Stomach (tissue), 9 donors: Measurements from ENCODE around the gene NTM. TPM values are rescaled to one million over a fixed set of nuclear protein-coding genes. Genes with fewer than 3 reads are reported as not detected.

Source experiments
- DNase-seq, 2 donors: peaks; one replicate each; pipeline versions ENCODE4 v3.0.0 to v3.0.0-alpha.2; 2013 to 2019
- H3K27ac ChIP-seq, 5 donors: fragments of 200-600 bp in 4 of 5; sonication (generic) in 4 of 5; one replicate each; pipeline ENCODE4 v1.5.1; 2013 to 2019; ENCODE audit warnings: mild to moderate bottlenecking in 1 of 5, moderate library complexity in 1 of 5
- H3K27me3 ChIP-seq, 3 donors: fragments of 200-600 bp; sonication (generic); one replicate each; pipeline ENCODE4 v1.5.1; 2017 to 2019; ENCODE audit warnings: mixed run types in 1 of 3
- H3K36me3 ChIP-seq, 4 donors: fragments of 200-600 bp; sonication (generic); 1 replicate in 3 of 4; 2 replicates in 1 of 4; pipeline ENCODE4 v1.5.1; 2016 to 2019
- H3K4me1 ChIP-seq, 4 donors: fragments of 200-600 bp; sonication (generic); one replicate each; pipeline ENCODE4 v1.5.1; 2016 to 2019
- H3K4me3 ChIP-seq, 4 donors: fragments of 200-600 bp; sonication (generic) in 3 of 4; one replicate each; pipeline ENCODE4 v1.5.1; 2016 to 2019; ENCODE audit warnings: mild to moderate bottlenecking in 1 of 4
- H3K9me3 ChIP-seq, 4 donors: fragments of 200-600 bp; sonication (generic); one replicate each; pipeline ENCODE4 v1.5.1; 2016 to 2019
- EP300 ChIP-seq: sonication (generic); formaldehyde crosslinking; IDR thresholded peaks from one replicate; pipeline ENCODE4 v1.6.1; 2017; ENCODE audit warnings: antibody characterized with exemption
- POLR2A ChIP-seq, 4 donors: fragments of 450-650 bp; IDR thresholded peaks; one replicate each; pipeline ENCODE4 v1.6.1; 2016; ENCODE audit warnings: antibody characterized with exemption in 4 of 4, control low read depth in 2 of 4, mild to moderate bottlenecking in 1 of 4, moderate library complexity in 1 of 4
- POLR2AphosphoS5 ChIP-seq, 3 donors: sonication (generic); formaldehyde crosslinking; IDR thresholded peaks; one replicate each; pipeline ENCODE4 v1.6.1; 2016; ENCODE audit warnings: antibody characterized with exemption in 3 of 3
- WGBS, 5 donors: extraction: QIAGEN DNeasy Blood & Tissue Kit in 3 of 5; methylation state at CpG; one replicate each; pipeline versions ENCODE4 v1.1.5 to v1.1.7; 2013 to 2018; 5-methylcytosine and 5-hydroxymethylcytosine counted together
- intact Hi-C: fragments of 100-400 bp; cut with DNase I; formaldehyde crosslinking; loops from one replicate; pipeline ENCODE4 v1.15.1; 2023; ENCODE audit warnings: low total_unique reads
- polyA plus RNA-seq, 3 donors: library from polyadenylated mRNA; stranded (reverse); fragments of 200-250 nt; gene quantifications; one replicate each; pipeline ENCODE4 v1.2.3, GENCODE V29; 2013
- total RNA-seq, 5 donors: library from RNA; depleted of rRNA; stranded (reverse); fragments of >200 nt; gene quantifications; one replicate each; pipeline versions ENCODE4 v1.1.0 to v1.2.3, GENCODE V29; 2014 to 2016
- TF ChIP-seq, protein P1 (sequence below), 7 experiments: fragments of 450-650 bp in 4 of 7; fragments of 200-600 bp in 3 of 7; sonication (generic) in 3 of 7; IDR thresholded peaks; one replicate each; pipeline ENCODE4 v1.5.1; 2016 to 2019; ENCODE audit warnings: antibody characterized with exemption in 7 of 7, control low read depth in 2 of 7, mild to moderate bottlenecking in 1 of 7
- donor health status: healthy with polysubstance abuse.
- donor health status: Bipolar disorder and iron deficiency.
- donor health status: healthy.

Gene NTM
- total and polyA plus RNA-seq, 8 donors, result 0.50 to 8.4 (median 1.3) TPM; not detected in 3

DNA sequence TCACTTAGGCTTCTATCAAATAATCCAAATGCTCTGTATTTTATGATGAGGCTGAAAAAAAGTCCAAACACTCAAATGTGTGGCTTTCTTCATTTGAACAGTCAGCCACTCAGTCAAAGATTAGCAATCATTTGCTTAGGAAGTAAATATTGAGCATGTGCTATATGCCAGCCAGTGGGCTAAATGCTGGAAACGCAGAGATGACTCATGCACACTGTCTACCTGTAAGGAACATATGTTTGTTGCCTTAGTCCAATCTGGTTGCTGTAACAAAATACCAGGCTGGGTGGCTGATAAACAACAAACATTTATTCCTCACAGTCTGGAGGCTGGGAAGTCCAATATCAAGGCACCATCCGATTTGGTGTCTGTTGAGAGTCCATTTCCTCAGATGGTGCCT lies 617.3 kb downstream of the NTM start:
- no peaks in the 10 kb centered on the region for H3K27me3 ChIP-seq
- 64 to 86% (median 74%) methylated on average over 2 of the region's 2 CpGs for WGBS, 5 donors
- intact Hi-C loops, result no loop called here
- H3K9me3 ChIP-seq, result peaks cover 0 to 9% (median 3%) of the 10 kb centered on the region in 4 donors
- TF ChIP-seq POLR2A (IDR thresholded peaks at IDR 0.05), result no peak
- no peak for TF ChIP-seq EP300
- TF ChIP-seq, protein P1, sequence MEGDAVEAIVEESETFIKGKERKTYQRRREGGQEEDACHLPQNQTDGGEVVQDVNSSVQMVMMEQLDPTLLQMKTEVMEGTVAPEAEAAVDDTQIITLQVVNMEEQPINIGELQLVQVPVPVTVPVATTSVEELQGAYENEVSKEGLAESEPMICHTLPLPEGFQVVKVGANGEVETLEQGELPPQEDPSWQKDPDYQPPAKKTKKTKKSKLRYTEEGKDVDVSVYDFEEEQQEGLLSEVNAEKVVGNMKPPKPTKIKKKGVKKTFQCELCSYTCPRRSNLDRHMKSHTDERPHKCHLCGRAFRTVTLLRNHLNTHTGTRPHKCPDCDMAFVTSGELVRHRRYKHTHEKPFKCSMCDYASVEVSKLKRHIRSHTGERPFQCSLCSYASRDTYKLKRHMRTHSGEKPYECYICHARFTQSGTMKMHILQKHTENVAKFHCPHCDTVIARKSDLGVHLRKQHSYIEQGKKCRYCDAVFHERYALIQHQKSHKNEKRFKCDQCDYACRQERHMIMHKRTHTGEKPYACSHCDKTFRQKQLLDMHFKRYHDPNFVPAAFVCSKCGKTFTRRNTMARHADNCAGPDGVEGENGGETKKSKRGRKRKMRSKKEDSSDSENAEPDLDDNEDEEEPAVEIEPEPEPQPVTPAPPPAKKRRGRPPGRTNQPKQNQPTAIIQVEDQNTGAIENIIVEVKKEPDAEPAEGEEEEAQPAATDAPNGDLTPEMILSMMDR (IDR thresholded peaks at IDR 0.05), result no peak
- no peak for TF ChIP-seq POLR2AphosphoS5 (IDR thresholded peaks at IDR 0.05)
- H3K36me3 ChIP-seq, result no peaks in the 10 kb centered on the region
- no peak overlapping the region for H3K4me3 ChIP-seq
- no peaks in the 10 kb centered on the region for H3K4me1 ChIP-seq
- DNase-seq, result no peak
- no peak overlapping the region for H3K27ac ChIP-seq

DNA sequence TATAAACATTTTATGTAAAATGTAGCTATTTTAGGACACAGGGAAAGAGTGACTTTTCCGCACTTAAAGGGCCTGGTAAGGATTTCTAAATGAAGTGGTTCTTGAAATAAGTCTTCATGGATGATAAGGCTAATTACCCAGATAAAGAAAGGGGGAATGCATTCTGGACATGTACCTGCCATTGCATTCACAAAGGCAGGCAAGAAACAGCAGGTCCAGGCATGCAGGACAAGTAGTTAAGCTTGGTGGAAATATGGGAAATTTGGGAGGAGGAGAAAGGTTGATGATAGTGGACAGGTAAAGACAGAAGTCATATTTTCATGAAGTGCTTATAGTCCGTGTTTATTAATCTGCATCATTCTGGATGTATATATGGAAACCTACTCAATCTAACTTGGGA lies 621.2 kb downstream of the NTM start:
- no peak for TF ChIP-seq POLR2A (IDR thresholded peaks at IDR 0.05)
- TF ChIP-seq POLR2AphosphoS5 (IDR thresholded peaks at IDR 0.05), result no peak
- TF ChIP-seq, protein P1 (IDR thresholded peaks at IDR 0.05), result no peak
- no peak for TF ChIP-seq EP300
- Histone ChIP-seq H3K27ac (no peak overlapping the region), H3K4me1 (no peaks in the 10 kb centered on the region), H3K9me3 (peaks cover 0 to 22% (median 16%) of the 10 kb centered on the region in 4 donors), H3K36me3 (no peaks in the 10 kb centered on the region), H3K27me3 (no peaks in the 10 kb centered on the region), H3K4me3 (no peak overlapping the region)
- WGBS, 5 donors, result 82 to 91% (median 88%) methylated on average over 2 of the region's 2 CpGs
- intact Hi-C loops, result no loop called here
- no peak for DNase-seq

DNA sequence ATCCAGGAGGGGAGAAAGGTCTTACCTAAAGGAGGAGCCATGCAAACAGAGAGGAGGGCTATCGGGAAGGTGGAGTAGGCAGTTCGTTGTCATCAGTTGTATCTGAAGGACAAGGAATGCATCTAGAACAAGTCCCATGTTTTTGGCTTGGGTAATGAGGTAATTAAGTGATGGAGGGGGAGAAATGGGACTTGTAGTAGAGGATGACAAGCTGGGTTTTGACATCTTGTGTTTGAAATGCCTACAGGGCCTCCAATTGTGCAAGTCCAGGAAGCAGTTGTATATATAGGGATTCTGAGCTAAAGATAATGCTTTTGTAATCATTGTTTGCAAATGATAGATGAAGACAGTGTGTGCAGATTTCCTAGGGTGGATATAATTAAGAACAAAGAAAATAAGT lies 622.8 kb downstream of the NTM start:
- TF ChIP-seq POLR2A (IDR thresholded peaks at IDR 0.05), result no peak
- TF ChIP-seq EP300, result no peak
- TF ChIP-seq, protein P1 (IDR thresholded peaks at IDR 0.05), result no peak
- no peak for TF ChIP-seq POLR2AphosphoS5 (IDR thresholded peaks at IDR 0.05)
- Histone ChIP-seq H3K27me3 (no peaks in the 10 kb centered on the region), H3K27ac (no peak overlapping the region), H3K4me1 (no peaks in the 10 kb centered on the region), H3K4me3 (no peak overlapping the region), H3K36me3 (no peaks in the 10 kb centered on the region), H3K9me3 (peaks cover 0 to 24% (median 16%) of the 10 kb centered on the region in 4 donors)
- 56 to 73% (median 72%) methylated on average over 2 of the region's 2 CpGs for WGBS, 5 donors
- DNase-seq, result no peak
- intact Hi-C loops, result no loop called here

DNA sequence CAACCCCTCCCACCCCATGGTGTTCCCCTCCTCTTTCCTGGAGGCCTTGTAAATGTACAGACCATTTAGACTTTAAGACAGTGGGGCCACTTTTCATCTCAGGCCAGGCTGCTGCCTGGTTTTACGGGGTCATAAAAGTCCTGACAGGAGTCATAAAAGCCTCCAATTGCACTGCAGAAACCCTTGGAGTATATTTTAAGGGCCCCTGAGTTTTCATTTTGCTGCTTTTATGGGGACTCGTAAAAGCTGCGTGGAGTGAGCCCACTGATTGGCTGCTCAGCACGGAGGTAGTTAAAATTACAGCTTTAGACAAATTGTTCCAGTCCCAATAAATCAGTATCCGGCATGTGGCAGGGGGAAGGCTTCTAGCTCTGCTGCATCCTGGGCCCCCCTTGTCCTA lies 627.6 kb downstream of the NTM start:
- Histone ChIP-seq H3K4me1 (no peaks in the 10 kb centered on the region), H3K4me3 (no peak overlapping the region), H3K9me3 (peaks cover 0 to 24% (median 16%) of the 10 kb centered on the region in 4 donors), H3K27me3 (peaks cover 0 to 5% (median 0%) of the 10 kb centered on the region in 3 donors), H3K27ac (no peak overlapping the region), H3K36me3 (no peaks in the 10 kb centered on the region)
- no peak for DNase-seq
- TF ChIP-seq POLR2AphosphoS5 (IDR thresholded peaks at IDR 0.05) (no peak), EP300 (no peak), POLR2A (IDR thresholded peaks at IDR 0.05) (no peak)
- TF ChIP-seq, protein P1 (IDR thresholded peaks at IDR 0.05), result no peak
- WGBS, 5 donors, result 61 to 81% (median 75%) methylated on average over 5 of the region's 5 CpGs
- intact Hi-C loops, result no loop called here
